ENCODE data around the gene MCF2L2.

Gene MCF2L2

DNA sequence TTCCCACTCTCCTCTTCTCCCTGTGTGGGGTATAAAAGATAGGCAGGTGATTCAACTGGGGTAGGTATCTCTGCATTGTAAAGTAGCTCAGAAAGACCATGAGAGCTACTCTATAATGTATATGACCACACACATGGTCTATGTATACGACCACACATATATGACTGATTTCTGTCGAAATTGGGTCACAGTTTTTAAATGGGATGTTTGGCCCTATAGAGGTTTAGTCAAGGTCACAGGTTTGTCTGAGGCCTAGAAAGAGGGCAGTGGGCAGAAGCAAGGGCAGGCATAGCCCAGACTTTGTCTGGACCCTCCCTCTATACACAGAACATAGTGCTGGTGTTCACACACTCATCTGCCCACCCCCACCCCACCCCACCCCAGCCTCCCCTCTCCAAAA lies 270.3 kb downstream of the MCF2L2 start:
- no peak for DNase-seq

DNA sequence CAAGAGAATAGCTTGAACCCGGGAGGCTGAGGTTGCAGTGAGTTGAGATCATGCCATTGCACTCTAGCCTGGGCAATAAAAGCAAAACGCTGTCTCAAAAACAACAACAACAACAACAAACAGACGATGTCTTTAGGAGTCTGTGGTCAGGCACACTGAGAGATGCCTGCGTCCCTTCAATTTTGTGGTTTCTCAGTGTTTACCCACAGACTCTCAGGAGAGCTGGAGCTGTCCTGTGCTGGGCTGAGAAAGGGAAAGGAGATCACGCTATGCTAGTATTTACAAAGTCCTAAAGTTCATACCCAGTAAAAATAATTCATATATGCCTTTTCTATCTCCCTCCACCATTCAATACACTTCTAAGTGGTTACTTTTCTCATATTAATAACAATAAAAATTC lies 272.2 kb downstream of the MCF2L2 start:
- DNase-seq, result no peak

DNA sequence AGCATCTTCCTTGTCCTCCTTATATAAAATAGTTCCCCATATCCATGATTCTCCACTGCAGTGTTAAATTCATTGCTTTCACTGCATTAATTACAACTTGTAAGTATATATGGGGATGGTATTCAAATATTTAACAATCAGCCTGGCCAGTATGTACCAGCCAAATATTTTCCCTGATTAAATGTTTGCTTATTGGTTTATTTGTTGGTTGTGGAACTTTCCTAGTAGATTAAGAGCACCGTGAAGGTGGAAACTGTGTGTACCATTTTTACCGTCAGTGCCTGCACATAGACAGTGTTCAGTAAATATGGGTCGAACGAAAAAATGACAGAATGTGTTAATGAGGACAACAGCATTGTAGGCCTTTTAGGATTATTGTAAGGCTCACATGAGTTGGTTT lies 272.9 kb downstream of the MCF2L2 start:
- no peak for DNase-seq

DNA sequence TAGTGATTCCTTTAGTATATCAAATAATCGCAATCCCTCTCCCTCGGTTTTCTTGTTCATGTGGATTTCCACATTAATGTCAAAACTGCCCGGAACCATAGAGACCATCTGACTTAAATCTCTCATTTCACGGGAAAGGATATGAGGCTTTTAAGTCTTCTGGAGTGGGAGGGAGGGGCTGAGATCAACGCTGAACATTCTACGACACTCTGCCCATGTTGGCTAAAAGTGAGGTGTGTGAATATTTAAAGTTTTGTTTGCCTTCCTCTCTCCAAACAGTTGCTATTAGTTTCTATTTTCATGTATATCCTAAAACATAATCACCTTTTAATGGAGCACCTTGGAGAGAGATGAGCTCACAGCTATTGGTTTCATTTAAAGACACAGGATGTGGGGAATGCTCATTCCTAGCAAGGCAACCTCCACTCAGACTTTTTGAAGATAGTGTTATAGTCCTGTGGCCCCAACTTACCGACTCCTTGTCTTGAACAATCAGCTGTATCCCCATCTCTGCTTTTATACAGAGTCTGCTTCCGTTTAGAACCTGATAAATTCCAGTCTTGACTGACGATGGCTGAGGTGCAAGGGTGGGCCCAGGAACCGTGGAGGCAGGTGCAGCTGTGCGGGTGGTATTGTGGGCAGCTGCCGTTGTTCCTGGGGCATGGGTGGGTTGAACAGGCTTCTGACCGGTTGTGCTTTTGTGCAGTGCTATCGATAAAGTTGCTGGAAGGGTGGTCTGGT lies 275.0 kb downstream of the MCF2L2 start:
- no peak for DNase-seq

DNA sequence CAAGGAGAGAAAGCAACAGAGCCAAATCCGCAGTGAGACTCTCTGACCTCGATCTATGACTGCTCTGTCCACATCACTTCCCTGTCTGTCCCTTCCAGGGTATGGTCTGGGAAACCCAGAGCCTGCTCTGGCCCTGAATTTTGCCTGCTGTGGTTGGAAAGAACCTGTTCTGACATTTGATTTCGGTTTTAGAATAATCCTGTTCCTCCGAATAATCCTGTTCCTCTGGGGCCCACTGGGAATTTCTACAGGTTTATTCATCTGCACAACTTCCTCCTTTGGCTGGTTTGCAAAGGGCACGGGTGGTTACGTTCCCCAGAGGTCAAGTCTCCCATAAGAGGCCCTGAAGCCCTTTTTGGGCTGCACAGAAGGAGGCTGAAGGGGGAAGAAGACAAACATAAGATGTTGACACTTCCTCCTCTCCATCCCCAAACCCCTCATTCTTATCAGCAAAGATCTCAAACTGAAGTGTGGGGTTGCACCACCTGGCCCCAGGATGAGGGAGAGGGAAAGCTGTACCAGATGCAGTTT lies 276.5 kb downstream of the MCF2L2 start:
- no peak for DNase-seq

DNA sequence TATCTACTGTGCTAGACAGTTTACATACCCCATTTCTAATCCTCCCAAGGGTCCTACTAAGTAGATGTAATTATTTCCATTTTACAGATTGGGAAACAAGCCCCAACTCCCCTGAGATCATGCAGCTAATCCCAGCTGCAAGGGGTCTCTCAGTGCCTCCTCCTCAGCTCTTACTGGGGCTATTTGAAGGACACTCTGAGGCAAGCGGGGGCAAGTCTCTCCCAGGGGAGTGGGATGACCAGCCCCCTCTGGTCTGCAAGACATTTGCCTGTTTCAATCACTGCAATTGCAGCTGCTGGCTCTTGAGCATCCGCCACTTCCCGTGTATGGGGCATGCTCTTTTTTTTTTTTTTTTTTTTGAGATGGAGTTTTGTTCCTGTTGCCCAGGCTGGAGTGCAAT lies 277.3 kb downstream of the MCF2L2 start:
- DNase-seq, result no peak

DNA sequence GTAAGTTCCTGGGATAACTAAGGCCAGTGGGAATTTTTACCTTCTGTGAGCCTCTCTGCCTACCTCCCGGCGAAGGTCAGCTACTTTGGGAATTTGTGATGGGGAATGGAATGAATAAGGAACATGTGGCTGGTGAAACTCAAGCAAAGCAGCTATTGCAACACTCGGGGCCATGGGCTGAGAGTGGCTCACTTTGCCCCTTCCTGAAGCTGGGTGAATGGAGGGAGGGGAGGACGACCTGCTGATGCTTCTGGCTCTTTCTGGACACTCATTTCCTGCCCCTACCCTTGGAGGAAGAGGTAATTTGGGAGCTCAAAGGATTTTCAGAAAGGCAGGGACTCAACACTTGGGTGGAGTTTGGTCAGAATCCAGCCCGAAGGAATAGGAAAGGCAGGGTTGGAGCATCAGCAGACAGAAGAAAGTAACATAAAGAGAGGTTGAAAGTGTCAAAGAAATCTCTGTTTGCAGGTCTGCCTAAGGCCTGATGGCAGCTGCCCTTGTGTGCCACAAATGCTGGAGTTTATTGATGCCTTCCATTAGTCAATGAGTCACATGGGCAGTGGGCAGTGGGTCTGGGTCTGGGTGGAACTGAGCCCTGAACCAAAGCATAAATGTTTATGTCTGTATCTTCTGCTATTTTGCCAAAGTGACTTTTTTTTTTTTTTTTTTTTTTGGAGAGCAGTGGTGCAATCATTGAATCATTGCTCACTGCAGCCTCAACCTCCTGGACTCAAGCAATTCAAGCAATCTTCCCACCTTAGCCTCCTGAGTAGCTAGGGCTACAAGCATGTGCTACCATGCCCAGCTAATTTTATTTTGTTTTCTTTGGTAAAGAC lies 278.3 kb downstream of the MCF2L2 start:
- no peak for DNase-seq

DNA sequence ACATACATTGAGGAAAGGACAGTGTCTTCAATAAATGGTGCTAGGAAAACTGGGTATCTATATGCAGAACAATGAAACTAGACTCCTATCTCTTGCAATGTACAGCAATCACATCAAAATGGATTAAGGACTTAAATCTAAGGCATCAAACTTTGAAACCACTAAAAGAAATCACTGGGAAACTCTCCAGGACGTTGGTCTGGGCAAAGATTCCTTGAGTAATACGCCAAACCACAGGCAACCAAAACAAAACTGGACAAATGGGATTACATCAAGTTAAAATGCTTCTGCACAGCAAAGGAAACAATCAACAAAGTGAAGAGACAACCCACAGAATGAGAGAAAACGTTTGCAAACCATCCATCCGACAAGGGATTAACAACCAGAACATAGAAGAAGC lies 280.4 kb downstream of the MCF2L2 start:
- DNase-seq, result no peak

DNA sequence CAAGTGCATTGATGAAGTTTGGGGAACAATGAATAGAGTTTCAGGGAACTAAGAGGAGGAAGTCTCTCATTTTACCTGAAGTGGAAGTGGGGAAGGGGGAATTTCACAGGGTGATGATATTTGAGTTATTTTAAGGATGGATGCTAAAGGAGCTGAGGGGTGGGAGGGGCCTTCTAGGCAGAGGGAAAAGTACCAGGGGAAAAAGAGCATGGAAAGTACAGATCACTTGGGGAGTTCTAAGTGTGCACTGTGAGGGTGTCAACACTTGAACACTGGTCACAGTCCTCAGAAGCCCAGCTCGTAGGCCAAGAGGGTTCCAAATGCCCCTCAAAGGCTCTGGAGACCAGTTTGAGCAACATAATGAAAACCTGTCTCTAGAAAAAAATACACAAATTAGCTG lies 284.1 kb downstream of the MCF2L2 start:
- DNase-seq, result no peak

DNA sequence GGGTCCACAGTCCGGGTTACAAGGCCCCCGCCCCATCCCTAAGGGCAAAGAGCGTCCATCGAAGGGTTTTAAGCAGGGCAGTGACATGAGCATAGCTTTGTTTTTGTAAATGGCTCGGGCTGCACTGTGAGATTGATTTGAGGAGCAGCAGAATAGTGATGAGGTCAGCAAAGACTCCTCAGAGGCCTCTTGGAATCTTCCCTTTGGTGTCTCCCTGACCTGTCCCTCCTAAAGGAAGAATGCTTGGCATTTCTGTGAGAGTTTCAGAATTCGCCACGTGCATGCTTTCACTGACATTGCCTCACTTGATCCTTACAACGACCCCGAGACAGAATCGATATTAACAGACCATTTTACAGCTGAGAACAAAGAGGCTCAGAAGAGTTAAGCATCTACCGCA lies 286.2 kb downstream of the MCF2L2 start:
- no peak for DNase-seq

DNA sequence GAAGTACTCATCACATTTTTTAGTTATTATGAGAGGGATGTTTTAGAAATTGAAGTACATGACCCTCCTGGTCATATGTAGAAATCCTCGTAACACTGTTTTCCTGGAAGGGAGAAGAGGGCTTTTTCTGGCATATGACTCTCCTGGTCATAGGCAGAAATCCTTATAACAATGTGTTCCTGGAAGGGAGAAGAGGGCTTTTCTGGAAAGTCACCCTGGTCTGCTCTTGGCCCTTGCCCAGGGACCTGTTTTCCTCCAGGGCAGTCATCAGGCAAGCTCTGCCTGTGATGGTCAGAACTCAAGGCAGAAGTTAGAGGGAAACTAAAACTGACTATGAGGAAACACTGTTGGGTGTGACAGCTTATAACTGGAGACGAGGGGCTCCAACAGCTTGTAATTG lies 293.6 kb downstream of the MCF2L2 start:
- DNase-seq, result no peak

DNA sequence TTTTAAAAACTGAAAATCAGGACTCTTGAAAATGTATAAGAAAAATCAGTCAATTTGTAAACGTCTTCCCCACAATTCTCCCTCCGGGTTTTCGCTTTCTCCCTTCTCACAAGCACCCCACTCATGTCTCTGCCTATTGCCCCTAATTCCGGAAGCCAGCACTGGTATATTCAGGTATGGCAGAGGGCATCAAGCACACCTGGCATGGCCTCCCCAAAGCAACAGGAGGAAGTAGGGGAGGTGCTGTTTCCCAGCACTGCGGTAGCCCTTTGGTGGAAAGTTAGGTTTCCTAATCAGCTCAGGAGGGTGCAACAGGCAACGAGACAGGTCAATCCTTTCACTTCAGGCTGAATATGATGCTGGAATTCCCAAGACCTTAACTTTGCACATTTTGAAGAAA lies 296.0 kb downstream of the MCF2L2 start:
- no peak for DNase-seq

DNA sequence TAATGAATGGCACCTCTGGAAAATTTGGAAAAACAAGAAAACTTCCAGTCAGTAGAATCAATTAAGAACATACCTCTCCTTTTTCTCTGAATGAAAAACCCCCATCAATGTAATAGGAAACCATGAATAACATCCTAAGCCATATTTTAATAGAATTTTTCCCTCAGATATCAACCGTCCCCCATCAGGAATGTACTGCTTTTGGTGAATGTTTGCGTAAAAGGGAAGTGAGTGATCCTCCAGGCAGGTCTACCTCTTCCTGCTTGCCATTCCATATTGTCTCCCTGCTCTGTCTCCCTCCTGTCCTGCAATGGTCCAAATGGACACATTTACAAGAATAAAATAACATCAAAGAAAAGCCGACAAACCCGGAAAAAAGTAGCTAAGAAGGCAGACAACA lies 296.7 kb downstream of the MCF2L2 start:
- DNase-seq, result no peak

DNA sequence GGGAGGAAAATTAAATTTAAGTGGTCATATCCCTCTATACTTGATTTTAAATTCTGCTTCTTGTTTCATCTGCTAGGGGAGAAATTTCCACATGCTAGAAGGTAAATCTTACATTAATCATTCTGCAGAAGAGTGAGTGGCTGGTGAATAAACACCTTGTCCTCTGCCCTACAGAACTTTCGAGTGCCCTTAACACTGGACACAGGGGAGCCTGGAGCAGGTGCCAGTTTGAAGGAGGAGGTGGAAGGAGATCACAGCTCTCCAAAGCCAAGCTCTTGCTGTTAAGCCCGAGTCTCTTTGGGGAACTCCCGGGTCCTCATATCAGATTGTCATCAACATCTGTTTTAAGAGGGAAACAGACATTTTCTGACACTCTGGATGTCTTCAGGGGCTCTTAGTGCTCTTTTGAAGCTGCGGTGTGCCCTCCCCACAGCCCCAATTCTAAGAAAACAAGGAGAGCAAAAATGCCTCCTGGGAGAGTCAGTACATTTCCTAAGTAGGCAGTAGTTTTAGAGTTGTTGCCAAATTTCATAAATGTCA lies 297.2 kb downstream of the MCF2L2 start:
- DNase-seq, result no peak

DNA sequence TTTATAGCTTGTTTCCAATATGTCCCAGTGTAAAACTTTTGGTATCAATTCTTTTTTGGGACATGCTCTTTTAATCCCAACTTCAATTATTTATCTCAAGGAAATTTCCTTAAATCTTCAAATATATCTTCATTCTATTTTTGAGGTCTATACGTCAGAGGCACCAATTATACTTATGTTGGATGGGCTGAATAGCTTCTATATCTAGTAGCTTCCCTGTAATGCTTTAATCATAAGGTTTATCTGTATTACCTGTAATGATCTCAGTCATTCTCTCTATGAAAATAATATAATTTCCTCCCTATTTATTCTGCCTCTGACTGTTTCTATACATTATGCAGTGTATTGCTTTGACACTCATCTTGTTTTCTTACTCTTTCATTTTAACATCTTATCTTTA lies 299.2 kb downstream of the MCF2L2 start:
- DNase-seq, result no peak

DNA sequence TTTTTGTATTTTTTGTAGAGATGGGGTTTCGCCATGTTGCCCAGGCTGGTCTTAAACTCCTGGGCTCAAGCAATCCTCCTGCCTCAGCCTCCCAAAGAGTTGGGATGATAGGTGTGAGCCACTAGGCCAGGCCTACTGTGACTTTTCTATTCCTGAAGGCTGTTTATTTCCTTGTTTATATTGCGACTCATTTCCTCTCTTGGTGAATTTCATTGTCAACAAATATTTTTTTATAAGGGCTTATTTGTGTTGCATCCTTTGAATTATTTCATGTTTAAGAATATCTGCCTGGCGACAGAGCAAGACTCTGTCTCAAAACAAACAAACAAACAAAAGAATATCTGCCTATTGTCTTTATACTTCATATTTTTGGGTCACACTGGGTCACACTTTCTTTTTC lies 299.7 kb downstream of the MCF2L2 start:
- no peak for DNase-seq
